Activated CD8-positive, alpha-beta T cell treated with anti-CD3 and anti-CD28 coated beads for 36 hours (primary cell): ENCODE results near the gene TMEM41B. TPM values are rescaled to one million over a fixed set of nuclear protein-coding genes. Genes with fewer than 3 reads are reported as not detected.

Experiments used
- ATAC-seq: fragments of 200-7000 bp; cut with Tn5 transposase; one replicate; pipeline ENCODE4 v1.10.0; 2021; ENCODE audit warnings: mild to moderate bottlenecking, moderate library complexity
- CTCF ChIA-PET: fragments of 350-600 bp; sonication (Branson Sonifier 250); formaldehyde crosslinking; loops from one replicate; lab custom pipeline; 2021; ENCODE audit warnings: antibody characterized with exemption; lab: Charles Lee
- POLR2A ChIA-PET: fragments of 350-600 bp; sonication (Branson Sonifier 250); formaldehyde crosslinking; loops from one replicate; lab custom pipeline; 2021; ENCODE audit warnings: antibody characterized with exemption; lab: Charles Lee
- DNase-seq: peaks from one replicate; pipeline ENCODE4 v3.0.0-alpha.2; 2020
- H3K27ac Mint-ChIP-seq: one replicate; pipeline ENCODE4 v1.8.0; 2021; ENCODE audit warnings: mild to moderate bottlenecking, mixed read lengths
- H3K27me3 Mint-ChIP-seq: one replicate; pipeline ENCODE4 v1.8.0; 2021; ENCODE audit warnings: mixed read lengths
- H3K36me3 Mint-ChIP-seq: one replicate; pipeline ENCODE4 v1.8.0; 2021; ENCODE audit warnings: low read depth, mixed read lengths
- H3K4me1 Mint-ChIP-seq: one replicate; pipeline ENCODE4 v1.8.0; 2021; ENCODE audit warnings: low read depth, mixed read lengths
- H3K4me3 Mint-ChIP-seq: one replicate; pipeline ENCODE4 v1.8.0; 2021; ENCODE audit warnings: mild to moderate bottlenecking, moderate library complexity, mixed read lengths
- H3K9me3 Mint-ChIP-seq: one replicate; pipeline ENCODE4 v1.8.0; 2021; ENCODE audit warnings: mixed read lengths
- CTCF ChIP-seq: fragments of 200-600 bp; IDR thresholded peaks from one replicate; pipeline ENCODE4 v1.8.0; 2022; ENCODE audit warnings: antibody characterized with exemption, mild to moderate bottlenecking
- intact Hi-C: fragments of 100-400 bp; cut with micrococcal nuclease; formaldehyde crosslinking; loops from one replicate; pipeline ENCODE4 v1.10.0; 2022
- total RNA-seq, 2 experiments: library from RNA; stranded (reverse); gene quantifications; one replicate each; pipeline ENCODE4 v1.2.3, GENCODE V29; 2021

The TMEM41B gene
- total RNA-seq, 2 experiments from 2014 or later, result 20.4 to 23.0 TPM

- CTCF ChIA-PET, result interaction anchor here (1.6 kb wide), 1 partner anchor 209 kb away, joined by 4 read pairs; no protein-coding TSS in a partner anchor
- H3K4me1 Mint-ChIP-seq, result peaks cover 9% of the 10 kb centered on the region
- H3K27ac Mint-ChIP-seq, result no peak overlapping the region
- intact Hi-C loops, result no loop called here
- no peak for DNase-seq
- no peaks in the 10 kb centered on the region for H3K27me3 Mint-ChIP-seq
- TF ChIP-seq CTCF, result no peak
- no peaks in the 10 kb centered on the region for H3K9me3 Mint-ChIP-seq
- peak; percentile 55 for ATAC-seq
- no peak overlapping the region for H3K4me3 Mint-ChIP-seq
- POLR2A ChIA-PET, result interaction anchor here (1.4 to 2.6 kb wide), 2 partner anchors 33 to 38 kb away, joined by 3 to 13 read pairs; partner anchors contain the start of genes IPO7 and TMEM41B
- no peaks in the 10 kb centered on the region for H3K36me3 Mint-ChIP-seq
Observed at GRCh38 chr11:9347100-9347499, 32.7 kb upstream of the TMEM41B start.

- Mint-ChIP-seq H3K27ac (no peak overlapping the region), H3K36me3 (no peaks in the 10 kb centered on the region), H3K27me3 (no peaks in the 10 kb centered on the region), H3K4me1 (peaks cover 9% of the 10 kb centered on the region), H3K4me3 (no peak overlapping the region), H3K9me3 (no peaks in the 10 kb centered on the region)
- no peak for TF ChIP-seq CTCF
- ChIA-PET CTCF (no interaction called here), POLR2A (no interaction called here)
- ATAC-seq (peak; percentile 13), DNase-seq (no peak)
- intact Hi-C loops, result no loop called here
Observed at GRCh38 chr11:9344061-9344680, 29.8 kb upstream of the TMEM41B start.

- intact Hi-C loops, result no loop called here
- no peak for TF ChIP-seq CTCF
- Mint-ChIP-seq H3K27ac (no peak overlapping the region), H3K9me3 (no peaks in the 10 kb centered on the region), H3K4me1 (peaks cover 3% of the 10 kb centered on the region), H3K27me3 (no peaks in the 10 kb centered on the region), H3K36me3 (no peaks in the 10 kb centered on the region), H3K4me3 (no peak overlapping the region)
- no peak for DNase-seq
- ChIA-PET CTCF (interaction anchor here (0.7 to 0.9 kb wide), 2 partner anchors 32 to 1071 kb away, joined by 3 read pairs; no protein-coding TSS in a partner anchor), POLR2A (interaction anchor here (0.5 kb wide), 1 partner anchor 146 kb away, joined by 3 read pairs; no protein-coding TSS in a partner anchor)
- no peak for ATAC-seq
Observed at GRCh38 chr11:9341638-9342178, 27.3 kb upstream of the TMEM41B start.

- CTCF ChIA-PET, result no interaction called here
- POLR2A ChIA-PET, result interaction anchor here (0.6 to 1.0 kb wide), 2 partner anchors 62 to 162 kb away, joined by 3 read pairs; no protein-coding TSS in a partner anchor
- ATAC-seq (no peak), DNase-seq (no peak)
- Mint-ChIP-seq H3K4me3 (no peak overlapping the region), H3K27me3 (no peaks in the 10 kb centered on the region), H3K27ac (no peak overlapping the region), H3K9me3 (no peaks in the 10 kb centered on the region), H3K36me3 (no peaks in the 10 kb centered on the region), H3K4me1 (peaks cover 3% of the 10 kb centered on the region)
- intact Hi-C loops, result no loop called here
- no peak for TF ChIP-seq CTCF
Observed at GRCh38 chr11:9332655-9333054, 18.3 kb upstream of the TMEM41B start.
